BE2C (cell line): ENCODE measurements around the gene NCEH1.
"Not testable (repeated sequence)": the region's sequence is repeated elsewhere in the genome, so short reads cannot be mapped to it uniquely, and the experiment has no call there.

Experiments
- DNase-seq: peaks from one replicate; pipeline ENCODE4 v3.0.0-alpha.2; 2020
- H3K27me3 ChIP-seq: fragments of 250-450 bp; sonication (Bioruptor Pico); 2 replicates; pipeline ENCODE4 v1.5.1; 2020; ENCODE audit warnings: mild to moderate bottlenecking
- H3K36me3 ChIP-seq: fragments of 250-450 bp; sonication (Bioruptor Pico); 2 replicates; pipeline ENCODE4 v1.5.1; 2020; ENCODE audit warnings: mild to moderate bottlenecking
- H3K4me1 ChIP-seq: fragments of 250-450 bp; sonication (Bioruptor Pico); 2 replicates; pipeline ENCODE4 v1.5.1; 2020
- H3K4me3 ChIP-seq: 2 replicates; pipeline ENCODE4 v1.5.1; 2011; ENCODE audit warnings: low read depth, low read length
- H3K9me3 ChIP-seq: fragments of 250-450 bp; sonication (Bioruptor Pico); 2 replicates; pipeline ENCODE4 v1.5.1; 2020
- TF ChIP-seq, protein P1 (sequence below): IDR thresholded peaks from 2 replicates; pipeline ENCODE4 v1.5.1; 2012; ENCODE audit warnings: mild to moderate bottlenecking, low read depth, low read length

The NCEH1 gene

DNA sequence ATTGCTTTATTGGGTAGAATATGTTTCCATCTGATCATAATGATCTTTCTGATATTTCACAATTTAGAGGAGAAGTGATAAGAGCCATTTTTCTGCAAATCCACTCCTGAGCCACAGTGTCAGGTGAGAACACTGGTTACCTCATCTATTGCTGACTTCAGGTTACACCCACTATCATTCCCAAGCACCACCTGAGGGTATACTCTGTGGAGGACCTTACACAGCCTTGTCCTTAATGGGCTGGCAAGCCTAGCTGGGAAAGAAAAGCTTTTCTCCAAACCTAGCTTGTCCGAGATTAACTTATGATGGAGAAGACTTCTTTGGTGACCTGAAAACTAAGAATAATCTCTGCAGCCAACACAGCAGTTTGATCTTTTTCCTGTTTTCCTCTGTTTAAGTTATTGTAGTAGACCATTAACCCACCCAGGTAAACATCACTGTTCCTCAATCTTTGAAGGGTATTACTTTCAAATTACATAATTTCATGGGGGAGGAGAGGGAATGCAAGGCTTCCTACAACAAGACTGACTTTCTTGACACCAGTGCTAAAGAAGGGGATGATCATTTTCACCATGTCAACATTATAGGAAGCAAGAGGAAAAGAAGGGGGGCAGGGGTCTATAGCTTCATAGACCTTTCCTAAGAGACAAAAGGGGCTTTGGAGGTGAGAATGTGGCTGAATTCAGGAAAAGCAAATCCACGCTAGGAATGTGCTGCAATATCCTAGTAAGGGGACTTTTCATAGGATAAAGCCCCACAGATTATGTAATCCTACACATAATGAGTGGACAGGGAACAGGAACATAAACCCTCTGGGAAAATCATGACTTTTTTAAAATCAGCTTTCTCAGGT, 1.7 kb downstream of the NCEH1 start:
- Histone ChIP-seq H3K4me3 (no peak overlapping the region), H3K4me1 (no peaks in the 10 kb centered on the region), H3K27me3 (no peaks in the 10 kb centered on the region; the same call in 1 of the 2 replicates), H3K9me3 (no peaks in the 10 kb centered on the region), H3K36me3 (no peaks in the 10 kb centered on the region)
- DNase-seq = no peak
- TF ChIP-seq, protein P1, sequence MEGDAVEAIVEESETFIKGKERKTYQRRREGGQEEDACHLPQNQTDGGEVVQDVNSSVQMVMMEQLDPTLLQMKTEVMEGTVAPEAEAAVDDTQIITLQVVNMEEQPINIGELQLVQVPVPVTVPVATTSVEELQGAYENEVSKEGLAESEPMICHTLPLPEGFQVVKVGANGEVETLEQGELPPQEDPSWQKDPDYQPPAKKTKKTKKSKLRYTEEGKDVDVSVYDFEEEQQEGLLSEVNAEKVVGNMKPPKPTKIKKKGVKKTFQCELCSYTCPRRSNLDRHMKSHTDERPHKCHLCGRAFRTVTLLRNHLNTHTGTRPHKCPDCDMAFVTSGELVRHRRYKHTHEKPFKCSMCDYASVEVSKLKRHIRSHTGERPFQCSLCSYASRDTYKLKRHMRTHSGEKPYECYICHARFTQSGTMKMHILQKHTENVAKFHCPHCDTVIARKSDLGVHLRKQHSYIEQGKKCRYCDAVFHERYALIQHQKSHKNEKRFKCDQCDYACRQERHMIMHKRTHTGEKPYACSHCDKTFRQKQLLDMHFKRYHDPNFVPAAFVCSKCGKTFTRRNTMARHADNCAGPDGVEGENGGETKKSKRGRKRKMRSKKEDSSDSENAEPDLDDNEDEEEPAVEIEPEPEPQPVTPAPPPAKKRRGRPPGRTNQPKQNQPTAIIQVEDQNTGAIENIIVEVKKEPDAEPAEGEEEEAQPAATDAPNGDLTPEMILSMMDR = no peak

DNA sequence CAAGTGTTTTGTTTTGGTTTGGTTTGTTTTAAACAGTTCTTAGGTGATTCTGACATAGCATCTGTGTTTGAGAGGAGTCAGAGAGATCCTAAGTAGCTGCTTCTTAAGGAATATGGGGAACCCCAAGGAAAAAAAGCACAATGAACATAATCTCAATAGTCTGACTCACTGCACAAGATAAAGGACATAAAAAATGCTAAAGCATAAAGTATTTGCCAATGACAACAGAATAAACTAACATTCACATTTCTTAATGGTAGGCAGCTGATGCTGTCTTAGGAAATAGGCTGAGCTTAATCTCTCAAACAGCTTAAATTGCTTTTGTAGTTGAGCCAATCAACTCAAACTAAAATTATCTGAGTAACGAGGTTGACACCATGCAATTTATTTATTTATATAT, 2.9 kb downstream of the NCEH1 start:
- H3K27me3 ChIP-seq = no peaks in the 10 kb centered on the region
- no peak for DNase-seq
- no peaks in the 10 kb centered on the region for H3K9me3 ChIP-seq
- no peak overlapping the region for H3K4me3 ChIP-seq
- TF ChIP-seq, protein P1 = no peak
- no peaks in the 10 kb centered on the region for H3K36me3 ChIP-seq
- H3K4me1 ChIP-seq = no peaks in the 10 kb centered on the region

DNA sequence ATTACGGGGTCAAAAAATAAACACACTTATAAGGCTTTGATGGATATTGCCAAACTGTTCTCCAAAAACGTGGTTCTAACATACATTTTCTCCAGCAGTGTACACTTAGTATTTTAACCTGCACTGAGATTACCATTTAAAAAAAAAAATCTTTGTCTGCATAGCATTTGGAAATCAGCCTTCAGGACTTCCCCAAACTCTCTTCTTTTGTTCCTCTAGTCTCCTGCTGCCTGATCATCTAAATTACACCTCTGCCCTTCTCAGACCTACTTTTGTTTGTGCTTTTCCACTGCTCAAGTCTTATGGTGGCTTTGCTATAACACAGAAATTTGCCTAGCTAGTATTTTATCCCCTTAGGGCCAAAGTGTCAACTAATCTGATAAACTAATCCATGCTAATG, 3.8 kb downstream of the NCEH1 start:
- H3K27me3 ChIP-seq = no peaks in the 10 kb centered on the region
- H3K4me3 ChIP-seq = no peak overlapping the region
- no peaks in the 10 kb centered on the region for H3K4me1 ChIP-seq
- H3K9me3 ChIP-seq = no peaks in the 10 kb centered on the region
- no peaks in the 10 kb centered on the region for H3K36me3 ChIP-seq
- DNase-seq = no peak
- TF ChIP-seq, protein P1 = no peak

DNA sequence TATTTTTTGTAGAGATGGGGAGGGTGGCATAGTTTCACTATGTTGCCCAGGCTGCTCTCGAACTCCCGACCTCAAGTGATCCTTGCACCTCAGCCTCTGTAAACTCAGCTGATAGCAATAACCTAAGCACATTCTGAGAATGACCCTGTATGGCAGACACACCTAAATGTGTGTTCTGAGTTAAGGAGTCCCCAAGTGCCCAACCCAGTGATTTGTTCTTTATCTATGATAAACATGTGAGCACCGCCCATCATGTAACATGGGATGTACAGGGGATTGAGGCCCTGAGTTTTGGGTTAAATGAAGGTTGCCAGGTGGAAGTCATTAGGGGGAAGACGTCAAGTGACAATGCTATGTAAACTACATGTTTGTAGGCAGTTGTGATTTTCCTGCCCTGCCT, 5.7 kb downstream of the NCEH1 start:
- no peak for DNase-seq
- H3K27me3 ChIP-seq = no peaks in the 10 kb centered on the region
- TF ChIP-seq, protein P1 = no peak
- H3K4me1 ChIP-seq = no peaks in the 10 kb centered on the region
- H3K9me3 ChIP-seq = no peaks in the 10 kb centered on the region
- no peak overlapping the region for H3K4me3 ChIP-seq
- no peaks in the 10 kb centered on the region for H3K36me3 ChIP-seq

DNA sequence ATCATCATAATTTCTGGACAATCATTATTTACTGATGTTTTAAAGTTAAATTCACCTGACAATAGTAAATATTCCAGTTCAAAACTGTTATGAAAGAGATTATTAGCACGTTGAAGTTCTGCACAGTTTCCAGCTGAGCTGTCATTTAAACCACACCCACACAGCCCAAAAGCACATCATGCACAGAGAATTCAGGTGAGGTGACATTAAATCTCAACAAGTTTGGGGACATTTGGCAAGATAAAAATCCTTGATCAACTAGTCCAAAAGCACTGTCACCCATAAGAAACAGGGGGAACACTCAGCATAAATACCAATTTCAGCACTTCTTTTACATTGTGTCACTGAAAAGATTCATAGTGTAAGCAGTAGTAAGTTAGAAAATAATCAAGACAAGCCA, 6.9 kb downstream of the NCEH1 start:
- no peak for DNase-seq
- Histone ChIP-seq H3K4me3 (no peak overlapping the region), H3K4me1 (no peaks in the 10 kb centered on the region), H3K36me3 (no peaks in the 10 kb centered on the region), H3K27me3 (no peaks in the 10 kb centered on the region), H3K9me3 (no peaks in the 10 kb centered on the region)
- TF ChIP-seq, protein P1 = no peak

DNA sequence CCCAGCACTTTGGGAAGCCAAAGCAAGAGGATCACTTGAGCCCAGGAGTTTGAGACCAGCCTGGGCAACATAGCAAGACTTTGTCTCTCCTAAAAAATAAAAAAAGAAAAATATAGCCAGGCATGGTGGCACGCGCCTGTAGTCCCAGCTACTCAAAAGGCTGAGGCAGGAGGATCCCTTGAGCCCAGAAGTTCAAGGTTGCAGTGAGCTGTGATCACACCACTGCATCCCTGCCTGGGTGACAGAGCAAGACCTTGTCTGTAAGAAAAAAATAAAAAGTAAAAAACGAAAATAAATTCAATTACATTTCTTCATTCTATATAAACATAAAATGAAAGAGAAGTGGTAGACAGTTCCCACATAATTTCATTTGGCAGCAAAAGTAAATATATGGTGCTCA, 8.1 kb downstream of the NCEH1 start:
- not testable (repeated sequence) for H3K4me1 ChIP-seq, H3K36me3 ChIP-seq, DNase-seq, H3K27me3 ChIP-seq, H3K4me3 ChIP-seq, H3K9me3 ChIP-seq
